Measurements from ENCODE around the gene AEN.

The AEN gene

DNA sequence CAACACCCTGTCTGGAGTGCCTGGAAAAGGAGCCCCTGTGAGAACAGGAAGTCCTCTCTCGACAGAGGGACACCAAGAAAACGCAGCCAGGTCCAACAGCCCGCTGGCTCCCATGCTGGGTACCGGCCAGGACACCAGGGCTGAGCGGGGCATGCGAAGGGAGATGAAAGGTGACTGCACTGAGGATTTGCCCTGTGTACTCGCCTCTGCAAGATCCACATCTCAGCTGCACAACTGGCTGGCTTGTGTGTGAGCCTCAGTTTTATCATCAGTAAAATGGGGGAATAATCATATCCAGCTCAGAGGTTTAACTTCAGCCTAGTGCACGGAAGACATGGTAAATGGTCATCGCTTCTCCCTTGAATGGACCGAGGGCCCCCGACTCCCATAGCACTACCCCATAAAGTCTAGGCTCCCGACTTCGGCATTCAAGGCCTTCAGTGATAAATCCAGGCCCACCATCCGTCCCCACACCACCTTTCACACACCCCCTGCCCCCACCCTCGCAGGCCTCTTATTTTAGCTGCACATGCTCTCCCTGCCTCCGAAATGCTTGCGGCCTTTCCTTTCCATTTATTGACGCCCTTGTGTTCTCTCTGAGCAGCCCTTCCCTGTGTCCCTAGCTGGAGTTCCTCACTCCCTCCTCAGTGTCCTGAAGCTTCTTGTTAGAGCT lies 33.4 kb downstream of the AEN start:
- no peak for TF ChIP-seq CTCF (IDR thresholded peaks at IDR 0.05; ENCODE audit: low read length, missing control alignments)
- DNase-seq (ENCODE audit: low read depth): no peak
- H3K4me3 ChIP-seq (replicated peaks; ENCODE audit: low read depth, low read length): no peak overlapping the region

GRCh38 chr15:88655103-88655553 lies 34.0 kb downstream of the AEN start:
- no peak overlapping the region for H3K4me3 ChIP-seq (replicated peaks; ENCODE audit: low read depth, low read length)

GRCh38 chr15:88655800-88656488 lies 34.8 kb downstream of the AEN start:
- no peak overlapping the region for H3K4me3 ChIP-seq (replicated peaks; ENCODE audit: low read depth, low read length)
- DNase-seq (ENCODE audit: low read depth): no peak
- TF ChIP-seq CTCF (IDR thresholded peaks at IDR 0.05; ENCODE audit: low read length, missing control alignments): no peak

More at GRCh38 chr15:88655103-88655553, 34.0 kb downstream of the AEN start:
- no peak for TF ChIP-seq CTCF (IDR thresholded peaks at IDR 0.05; ENCODE audit: low read length, missing control alignments)
- DNase-seq (ENCODE audit: low read depth): no peak

- DNase-seq (ENCODE audit: low read depth): no peak
- no peak for TF ChIP-seq CTCF (IDR thresholded peaks at IDR 0.05; ENCODE audit: low read length, missing control alignments)
Observed at GRCh38 chr15:88656760-88657221, 35.7 kb downstream of the AEN start.

DNA sequence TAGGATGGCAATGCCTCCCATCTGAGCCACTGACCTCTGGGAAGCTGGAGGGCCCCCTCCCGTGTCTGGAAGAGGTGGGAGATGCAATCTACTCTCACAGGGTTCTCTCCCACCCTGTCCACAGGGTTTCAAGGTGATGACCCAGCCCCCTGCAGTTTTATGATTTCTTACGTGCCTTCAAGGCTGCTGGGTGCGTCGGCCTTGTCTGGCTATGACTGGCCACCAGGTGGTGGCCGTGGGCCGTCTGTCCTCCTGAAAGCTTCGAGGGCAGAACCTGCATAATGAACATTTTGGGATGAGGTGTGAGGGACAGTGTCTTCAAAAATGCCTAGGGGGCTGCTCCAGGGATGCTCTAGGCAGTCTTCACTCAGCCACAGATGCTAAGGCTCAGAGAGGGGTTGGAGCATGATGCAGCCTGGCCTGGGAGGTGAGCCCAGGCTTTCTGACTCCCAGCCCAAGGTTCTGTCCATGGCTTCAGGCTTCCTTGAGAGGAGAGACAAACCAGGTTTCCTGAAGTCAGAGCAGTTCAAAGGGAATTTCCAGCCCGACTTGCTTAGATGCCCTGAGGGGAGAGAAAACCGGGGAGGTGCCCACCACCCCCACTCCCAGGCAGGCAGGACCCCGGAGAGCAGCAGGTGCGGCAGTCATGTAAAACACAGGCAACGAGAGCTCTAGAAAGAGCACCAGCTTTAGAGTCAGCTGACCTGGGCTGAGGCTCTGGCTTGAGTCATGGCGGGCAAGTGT lies 36.4 kb downstream of the AEN start:
- DNase-seq (ENCODE audit: low read depth): peak; percentile 71

More at GRCh38 chr15:88656760-88657221, 35.7 kb downstream of the AEN start:
- no peak overlapping the region for H3K4me3 ChIP-seq (replicated peaks; ENCODE audit: low read depth, low read length)

More for the DNA sequence above, 36.4 kb downstream of the AEN start:
- peak; percentile 91 for TF ChIP-seq CTCF (IDR thresholded peaks at IDR 0.05; ENCODE audit: low read length, missing control alignments)
- H3K4me3 ChIP-seq (replicated peaks; ENCODE audit: low read depth, low read length): no peak overlapping the region
